H1 (cell line): ENCODE results near the gene SPOCK1.

Experiments
- CREB1 ChIP-seq: IDR thresholded peaks from 2 replicates; pipeline ENCODE4 v1.6.1; 2012; ENCODE audit warnings: inconsistent platforms
- HDAC6 ChIP-seq: IDR thresholded peaks from one replicate; pipeline ENCODE4 v1.7.1; 2012; ENCODE audit warnings: low read depth, mild to moderate bottlenecking, inconsistent platforms, low read length, moderate library complexity
- POLR2A ChIP-seq, 2 experiments: IDR thresholded peaks; 1 replicate in 1 of 2; 2 replicates in 1 of 2; pipeline ENCODE4 v1.6.1; 2011; ENCODE audit warnings: low read depth in 2 of 2, low read length in 2 of 2, mild to moderate bottlenecking in 2 of 2; ENCODE audit errors: control extremely low read depth in 1 of 2
- POLR2AphosphoS5 ChIP-seq: IDR thresholded peaks from 2 replicates; pipeline ENCODE4 v1.6.1; 2011; ENCODE audit warnings: low read depth, low read length
- RFX5 ChIP-seq: IDR thresholded peaks from 2 replicates; pipeline ENCODE4 v1.6.1; 2011; ENCODE audit warnings: low read depth, low read length, improper control_type of control experiment, borderline replicate concordance
- TCF12 ChIP-seq: IDR thresholded peaks from 2 replicates; pipeline ENCODE4 v1.6.1; 2011; ENCODE audit warnings: low read depth, mild to moderate bottlenecking, low read length

- TF ChIP-seq CREB1 (no peak), TCF12 (no peak), POLR2A (IDR thresholded peaks at IDR 0.05; ENCODE audit: control extremely low read depth in 1 of 2, low read depth in 2 of 2, low read length in 2 of 2) (no peak), RFX5 (no peak), POLR2AphosphoS5 (no peak), HDAC6 (no peak)
Observed at GRCh38 chr5:137488974-137489373, 10.2 kb downstream of the SPOCK1 start.
